HG02678 (cell line): ENCODE results near the gene ARHGAP28.
"Not testable (repeated sequence)": the region's sequence is repeated elsewhere in the genome, so short reads cannot be mapped to it uniquely, and the experiment has no call there.

ENCODE experiments used
- ATAC-seq: cut with Tn5 transposase; IDR thresholded peaks from one replicate; pipeline ENCODE4 v1.9.1; 2021; ENCODE audit warnings: mild to moderate bottlenecking, moderate library complexity; ENCODE audit not compliant: unreplicated experiment

Gene ARHGAP28

DNA sequence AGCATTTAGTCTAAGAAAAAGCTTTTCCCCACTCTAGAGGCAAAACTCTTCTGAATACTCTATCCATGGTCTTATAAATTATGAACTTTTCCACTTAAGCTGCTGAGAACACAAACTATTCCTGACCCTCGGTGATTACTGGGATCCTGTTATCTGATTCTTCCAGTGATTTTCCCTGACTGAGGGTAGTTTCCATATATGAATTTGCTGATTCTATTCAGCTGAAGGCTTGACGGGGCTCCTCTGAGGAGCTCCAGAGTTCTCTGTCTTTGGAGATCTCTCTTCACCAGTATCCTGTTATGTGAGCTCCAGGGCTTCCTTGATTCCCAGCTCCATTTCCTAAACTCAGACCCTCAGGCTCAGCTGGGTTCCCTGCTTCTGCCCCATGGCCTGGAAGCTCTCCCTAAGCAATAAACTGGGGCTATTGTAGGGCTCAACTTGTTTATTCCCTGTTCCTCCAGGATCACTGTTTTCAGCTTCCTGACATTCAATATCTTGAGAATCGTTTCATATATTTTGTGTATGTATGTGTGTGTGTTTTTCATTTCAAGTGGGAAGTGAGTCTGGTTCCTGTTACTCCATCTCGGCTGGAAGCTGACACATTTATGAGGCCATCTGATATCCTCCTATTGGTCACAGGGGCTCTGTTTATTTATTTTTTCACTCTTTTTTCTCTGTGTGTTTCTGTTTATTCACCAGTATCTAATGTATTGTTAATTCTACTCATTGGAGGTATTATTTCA is 78.2 kb downstream of the ARHGAP28 start:
- ATAC-seq = no peak

GRCh38 chr18:6810191-6810590 is 80.7 kb downstream of the ARHGAP28 start:
- ATAC-seq = no peak

GRCh38 chr18:6811816-6812215 is 82.3 kb downstream of the ARHGAP28 start:
- ATAC-seq = no peak

GRCh38 chr18:6814882-6815425 is 85.4 kb downstream of the ARHGAP28 start:
- no peak for ATAC-seq

DNA sequence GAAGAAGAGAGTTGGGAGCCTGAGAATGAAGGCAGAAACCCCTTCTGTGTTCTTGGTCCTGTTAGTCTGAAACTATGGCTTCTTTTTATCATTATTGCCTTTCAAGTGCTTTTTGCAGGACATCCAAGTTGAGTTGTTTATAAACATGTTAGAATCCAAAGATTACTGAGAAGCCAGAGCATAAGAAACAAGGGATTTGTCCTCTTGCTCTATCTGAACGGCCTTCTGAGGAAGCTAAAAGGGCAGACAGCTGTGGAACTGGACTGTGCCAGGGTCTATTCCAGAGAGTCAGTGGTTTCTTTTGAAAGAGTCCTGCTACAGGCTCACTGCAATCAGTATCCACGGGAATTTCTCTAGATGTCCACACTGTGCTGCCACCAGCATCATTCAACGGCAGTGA is 86.6 kb downstream of the ARHGAP28 start:
- ATAC-seq = no peak

- ATAC-seq = no peak
Observed at GRCh38 chr18:6819332-6819731, 89.8 kb downstream of the ARHGAP28 start.

DNA sequence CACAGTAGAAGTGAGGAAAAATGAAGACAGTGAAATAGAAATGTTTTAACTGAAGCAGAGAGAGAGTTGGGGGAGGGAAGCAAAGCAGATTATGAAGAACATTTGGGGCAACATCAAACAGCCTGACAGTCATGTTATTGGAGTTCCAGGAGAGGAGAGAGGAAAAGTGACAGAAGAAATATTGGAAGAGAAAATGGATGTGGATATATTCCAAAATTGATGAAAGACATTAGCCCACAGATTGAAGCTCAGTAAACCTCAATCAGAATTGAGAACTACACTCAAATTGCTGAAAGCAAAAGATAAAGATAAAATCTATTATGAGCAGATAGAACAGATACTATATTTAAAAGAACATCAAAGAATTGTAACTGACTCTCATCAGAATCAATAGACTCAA is 90.8 kb downstream of the ARHGAP28 start:
- no peak for ATAC-seq

- no peak for ATAC-seq
Observed at GRCh38 chr18:6821356-6821755, 91.8 kb downstream of the ARHGAP28 start.

DNA sequence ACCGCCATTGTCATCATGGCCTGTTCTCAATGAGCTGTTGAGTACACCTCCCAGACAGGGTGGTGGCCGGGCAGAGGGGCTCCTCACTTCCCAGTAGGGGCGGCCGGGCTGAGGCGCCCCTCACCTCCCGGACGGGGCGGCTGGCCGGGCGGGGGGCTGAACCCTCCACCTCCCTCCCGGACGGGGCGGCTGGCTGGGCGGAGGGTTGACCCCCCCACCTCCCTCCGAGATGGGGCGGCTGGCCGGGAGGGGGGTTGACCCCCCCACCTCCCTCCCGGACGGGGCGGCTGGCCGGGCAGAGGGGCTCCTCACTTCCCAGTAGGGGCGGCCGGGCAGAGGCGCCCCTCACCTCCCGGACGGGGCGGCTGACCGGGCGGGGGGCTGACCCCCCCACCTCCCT is 97.6 kb downstream of the ARHGAP28 start:
- not testable (repeated sequence) for ATAC-seq

DNA sequence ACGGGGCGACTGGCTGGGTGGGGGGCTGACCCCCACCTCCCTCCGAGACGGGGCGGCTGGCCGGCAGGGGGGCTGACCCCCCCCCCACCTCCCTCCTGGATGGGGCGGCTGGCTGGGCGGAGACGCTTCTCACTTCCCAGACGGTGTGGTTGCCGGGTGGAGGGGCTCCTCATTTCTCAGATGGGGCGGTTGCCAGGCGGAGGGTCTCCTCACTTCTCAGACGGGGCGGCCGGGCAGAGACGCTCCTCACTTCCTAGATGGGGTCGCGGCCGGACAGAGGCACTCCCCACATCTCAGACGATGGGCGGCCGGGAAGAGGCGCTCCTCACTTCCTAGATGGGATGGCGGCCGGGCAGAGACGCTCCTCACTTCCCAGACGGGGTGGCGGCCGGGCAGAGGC is 98.0 kb downstream of the ARHGAP28 start:
- ATAC-seq = not testable (repeated sequence)

- no peak for ATAC-seq
Observed at GRCh38 chr18:6830916-6831315, 101.4 kb downstream of the ARHGAP28 start.

DNA sequence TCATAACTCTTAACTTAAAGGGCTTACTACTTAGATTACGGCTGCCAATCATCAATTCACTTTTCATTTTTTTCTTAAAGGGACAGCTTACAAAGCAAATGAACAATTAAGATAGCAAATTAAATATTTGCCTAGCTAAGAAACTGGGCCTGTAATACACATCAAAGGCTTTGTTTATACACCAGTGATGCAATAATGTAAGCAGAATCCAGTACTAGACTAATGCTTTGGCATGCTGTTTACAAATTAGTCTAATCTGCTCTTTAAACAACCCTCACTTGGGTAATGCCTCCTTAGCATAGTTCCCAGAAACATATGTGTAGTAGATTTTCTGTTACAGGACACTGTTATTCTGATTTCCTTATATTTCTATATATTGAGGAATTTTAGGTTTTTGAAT is 105.8 kb downstream of the ARHGAP28 start:
- no peak for ATAC-seq

DNA sequence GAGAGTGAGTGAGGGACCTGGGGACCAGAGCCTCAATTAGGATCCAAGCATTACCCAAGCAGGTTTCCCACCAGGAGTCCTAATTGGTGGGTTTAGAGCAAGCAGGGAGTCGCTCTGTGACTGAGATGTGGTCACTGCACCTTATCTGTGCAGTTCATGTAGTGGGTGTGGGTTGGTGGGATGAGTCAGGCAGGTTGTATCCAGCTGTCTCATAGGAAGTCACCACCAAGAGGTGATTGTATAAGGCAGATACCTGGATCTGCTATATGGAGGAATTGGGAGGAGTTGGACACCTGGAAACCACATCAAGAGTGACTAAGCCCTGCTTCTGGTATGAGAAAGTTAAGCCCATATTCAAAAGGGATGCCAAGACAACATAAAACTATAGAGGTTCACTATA is 106.8 kb downstream of the ARHGAP28 start:
- no peak for ATAC-seq

GRCh38 chr18:6837904-6838303 is 108.4 kb downstream of the ARHGAP28 start:
- no peak for ATAC-seq

- ATAC-seq = no peak
Observed at GRCh38 chr18:6842081-6842480, 112.6 kb downstream of the ARHGAP28 start.

GRCh38 chr18:6843308-6843707 is 113.8 kb downstream of the ARHGAP28 start:
- ATAC-seq = no peak

DNA sequence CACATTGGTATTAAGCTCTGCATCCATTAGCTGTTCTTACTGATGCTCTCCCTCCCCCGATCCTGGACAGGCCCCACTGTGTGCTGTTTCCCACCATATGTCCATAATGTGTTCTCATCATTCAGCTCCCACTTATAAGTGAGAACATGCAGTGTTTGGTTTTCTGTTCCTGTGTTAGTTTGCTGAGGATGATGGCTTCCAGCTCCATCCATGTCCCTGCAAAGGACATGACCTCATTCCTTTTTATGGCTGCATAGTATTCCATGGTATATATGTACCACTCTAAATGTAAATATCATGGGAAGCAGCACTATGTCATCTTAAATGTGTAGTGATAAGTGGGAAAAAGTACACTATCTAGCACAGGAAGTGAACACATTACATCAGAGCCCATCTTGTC is 116.0 kb downstream of the ARHGAP28 start:
- ATAC-seq = not testable (repeated sequence)

DNA sequence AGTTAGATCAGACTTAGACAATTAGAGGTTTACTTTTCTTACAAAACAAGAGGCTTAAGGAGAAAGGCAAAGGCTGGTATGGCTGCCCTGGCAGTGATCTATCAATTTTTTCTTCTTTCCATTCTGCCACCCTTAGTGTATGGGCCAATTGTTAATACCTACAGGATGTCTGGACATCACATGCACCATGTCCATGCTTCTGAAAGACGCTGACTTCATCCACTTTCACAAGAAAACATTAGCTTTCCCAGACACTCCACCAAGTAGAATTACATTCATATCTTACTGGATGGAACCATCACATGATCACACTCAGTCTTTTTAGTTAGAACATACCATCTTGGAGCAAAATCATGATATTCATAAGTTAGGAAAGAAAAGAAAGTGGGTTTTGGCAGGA is 120.9 kb downstream of the ARHGAP28 start:
- no peak for ATAC-seq

DNA sequence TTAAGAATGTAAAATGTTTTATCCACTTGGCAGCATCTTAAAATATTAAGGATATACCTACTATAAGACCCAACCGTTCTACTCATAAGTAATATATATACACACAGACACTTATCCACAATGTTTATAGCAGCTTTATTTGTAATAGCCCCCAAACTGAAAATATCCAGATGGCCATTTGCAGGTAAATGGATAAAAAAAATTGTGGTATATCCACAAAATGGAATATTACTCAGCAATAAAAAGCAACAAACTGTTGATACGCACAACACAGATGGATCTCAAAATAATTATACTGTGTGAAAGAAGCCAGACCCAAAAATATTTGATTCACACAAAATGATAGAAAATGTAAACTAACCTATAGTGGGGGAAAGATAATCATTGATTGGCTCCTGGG is 122.0 kb downstream of the ARHGAP28 start:
- ATAC-seq = no peak

GRCh38 chr18:6854811-6855210 is 125.3 kb downstream of the ARHGAP28 start:
- ATAC-seq = no peak

GRCh38 chr18:6855767-6856166 is 126.3 kb downstream of the ARHGAP28 start:
- ATAC-seq = no peak

DNA sequence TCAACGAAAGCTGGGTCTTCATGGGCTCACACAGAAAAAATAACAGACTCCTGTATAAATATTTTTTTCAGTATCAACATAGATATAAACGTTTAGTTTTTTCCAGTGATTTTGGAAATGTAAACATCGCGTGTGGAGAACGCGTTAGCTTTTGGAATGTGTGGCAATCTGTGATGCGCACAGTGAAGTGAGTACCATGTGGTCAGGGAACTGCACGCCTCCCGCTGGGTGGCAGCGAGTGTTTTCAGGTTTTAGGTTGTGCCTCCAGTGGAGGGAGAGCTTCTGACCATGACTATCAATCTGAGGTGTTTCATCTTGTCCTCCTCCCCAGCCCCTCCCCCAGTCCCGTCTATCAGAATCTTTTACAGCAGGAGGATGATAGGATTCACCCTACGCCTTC is 127.8 kb downstream of the ARHGAP28 start:
- no peak for ATAC-seq
